ENCODE measurements around the gene CCDC146.
"Not testable (repeated sequence)": the region's sequence is repeated elsewhere in the genome, so short reads cannot be mapped to it uniquely, and the experiment has no call there.

CCDC146 gene

DNA sequence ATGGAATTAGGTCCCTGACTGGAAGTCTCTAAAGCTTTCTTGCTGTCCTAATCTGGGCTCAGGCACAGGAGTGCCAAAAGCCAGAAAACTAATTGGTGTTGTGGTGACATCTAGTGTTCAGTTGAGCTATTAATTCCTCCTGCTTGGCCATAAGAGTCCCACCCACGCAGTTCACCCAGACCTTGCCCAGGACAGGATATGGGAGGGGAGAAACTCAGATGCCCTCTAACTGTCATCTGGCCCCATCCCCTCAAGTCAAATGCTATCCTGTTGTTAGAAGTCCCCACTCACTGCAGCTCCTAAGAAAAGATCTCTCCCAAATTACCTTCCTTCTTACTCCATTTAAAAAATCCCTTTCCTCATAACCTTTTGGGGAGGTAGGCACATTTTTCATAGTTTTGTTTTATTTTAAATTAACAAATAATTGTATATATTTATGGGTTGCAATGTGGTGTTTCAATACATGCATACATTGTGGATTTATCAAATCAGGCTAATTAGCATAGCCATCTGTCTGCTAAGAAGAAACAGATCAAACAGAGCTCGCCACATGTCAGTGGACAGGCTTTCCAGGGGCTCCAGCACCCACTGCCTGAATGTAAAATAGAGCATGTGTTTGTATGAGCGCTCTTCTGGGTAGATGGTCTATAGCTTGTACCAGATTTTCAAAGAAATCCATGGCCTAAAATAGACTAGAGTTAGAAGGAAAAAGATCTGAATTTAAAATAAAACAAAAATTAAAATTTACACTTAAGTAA is 209.7 kb downstream of the CCDC146 start:
- TF ChIP-seq, protein P1, sequence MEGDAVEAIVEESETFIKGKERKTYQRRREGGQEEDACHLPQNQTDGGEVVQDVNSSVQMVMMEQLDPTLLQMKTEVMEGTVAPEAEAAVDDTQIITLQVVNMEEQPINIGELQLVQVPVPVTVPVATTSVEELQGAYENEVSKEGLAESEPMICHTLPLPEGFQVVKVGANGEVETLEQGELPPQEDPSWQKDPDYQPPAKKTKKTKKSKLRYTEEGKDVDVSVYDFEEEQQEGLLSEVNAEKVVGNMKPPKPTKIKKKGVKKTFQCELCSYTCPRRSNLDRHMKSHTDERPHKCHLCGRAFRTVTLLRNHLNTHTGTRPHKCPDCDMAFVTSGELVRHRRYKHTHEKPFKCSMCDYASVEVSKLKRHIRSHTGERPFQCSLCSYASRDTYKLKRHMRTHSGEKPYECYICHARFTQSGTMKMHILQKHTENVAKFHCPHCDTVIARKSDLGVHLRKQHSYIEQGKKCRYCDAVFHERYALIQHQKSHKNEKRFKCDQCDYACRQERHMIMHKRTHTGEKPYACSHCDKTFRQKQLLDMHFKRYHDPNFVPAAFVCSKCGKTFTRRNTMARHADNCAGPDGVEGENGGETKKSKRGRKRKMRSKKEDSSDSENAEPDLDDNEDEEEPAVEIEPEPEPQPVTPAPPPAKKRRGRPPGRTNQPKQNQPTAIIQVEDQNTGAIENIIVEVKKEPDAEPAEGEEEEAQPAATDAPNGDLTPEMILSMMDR (IDR thresholded peaks at IDR 0.05; ENCODE audit: borderline replicate concordance, extremely low read depth, low read length, poor library complexity, severe bottlenecking) = peak; percentile 88
- no peak for TF ChIP-seq EZH2 (IDR thresholded peaks at IDR 0.05; ENCODE audit: borderline replicate concordance, low read depth, low read length, severe bottlenecking)
- ATAC-seq (ENCODE audit: insufficient read depth, low read depth) = peak; percentile 94
- H3K4me1 ChIP-seq (ENCODE audit: insufficient read depth, low read length) = peaks cover 39% of the 10 kb centered on the region

DNA sequence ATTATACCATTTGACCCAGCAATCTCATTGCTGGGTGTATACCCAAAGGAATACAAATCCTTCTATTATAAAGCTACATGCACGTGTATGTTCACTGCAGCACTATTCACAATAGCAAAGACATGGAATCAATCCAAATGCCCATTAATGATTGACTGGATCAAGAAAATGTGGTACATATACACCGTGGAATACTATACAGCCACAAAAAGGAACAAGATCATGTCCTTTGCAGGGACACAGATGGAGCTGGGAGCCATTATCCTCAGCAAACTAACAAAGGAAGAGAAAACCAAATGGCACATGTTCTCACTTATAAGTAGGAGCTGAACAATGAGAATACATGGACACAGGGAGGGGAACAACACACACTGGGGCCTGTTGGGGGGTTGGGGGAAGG is 211.6 kb downstream of the CCDC146 start:
- ATAC-seq (ENCODE audit: insufficient read depth, low read depth); H3K27ac ChIP-seq (ENCODE audit: low read length): not testable (repeated sequence)

More for the DNA sequence above, 209.7 kb downstream of the CCDC146 start:
- H3K27me3 ChIP-seq (ENCODE audit: insufficient read depth, low read length, poor library complexity) = no peaks in the 10 kb centered on the region
- no peaks in the 10 kb centered on the region for H4K20me1 ChIP-seq (ENCODE audit: insufficient read depth, low read length)
- H2AFZ ChIP-seq (ENCODE audit: low read depth, low read length) = 0 out of 2 replicates have a peak overlapping the region, but pooled peaks have one; percentile 34
- no peak overlapping the region for H3K27ac ChIP-seq (ENCODE audit: low read length)
- no peak overlapping the region for H3K4me3 ChIP-seq (ENCODE audit: low read depth in 1 of 2, low read length in 2 of 2)
- no peaks in the 10 kb centered on the region for H3K36me3 ChIP-seq (ENCODE audit: insufficient read depth, low read length)
- DNase-seq = peak; percentile 65
- H3K79me2 ChIP-seq (ENCODE audit: insufficient read depth, low read length) = no peaks in the 10 kb centered on the region
- H3K9ac ChIP-seq (ENCODE audit: low read depth, low read length) = no peak overlapping the region
- peak overlapping the region; percentile 26; the same call in 1 of the 2 replicates for H3K4me2 ChIP-seq (ENCODE audit: insufficient read depth, low read length)
- H3K9me3 ChIP-seq (ENCODE audit: insufficient read depth, low read length, severe bottlenecking) = no peaks in the 10 kb centered on the region

DNA sequence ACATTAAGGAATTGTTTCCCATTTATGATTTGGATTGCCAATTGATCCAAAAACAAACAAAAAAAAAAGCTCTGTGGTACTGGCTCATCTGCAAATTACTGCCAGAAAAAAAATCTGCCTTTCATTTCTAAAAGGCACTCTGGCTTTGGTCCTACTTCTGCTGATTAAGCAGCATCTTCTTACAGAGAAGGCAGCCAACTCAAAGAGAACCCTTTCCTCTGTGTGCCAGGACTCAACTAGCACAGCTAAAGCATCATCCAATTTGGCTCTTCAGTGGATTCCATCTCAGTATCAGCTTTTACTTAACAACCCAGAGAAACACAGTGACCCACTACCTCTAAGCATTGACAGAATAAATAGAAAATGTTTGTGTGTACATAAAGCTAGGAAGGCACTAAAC is 213.2 kb downstream of the CCDC146 start:
- no peak overlapping the region for H2AFZ ChIP-seq (ENCODE audit: low read depth, low read length)
- no peaks in the 10 kb centered on the region for H3K27me3 ChIP-seq (ENCODE audit: insufficient read depth, low read length, poor library complexity)
- no peaks in the 10 kb centered on the region for H3K36me3 ChIP-seq (ENCODE audit: insufficient read depth, low read length)
- H3K4me3 ChIP-seq (ENCODE audit: low read depth in 1 of 2, low read length in 2 of 2) = no peak overlapping the region
- ATAC-seq (ENCODE audit: insufficient read depth, low read depth) (no peak), DNase-seq (no peak)
- no peak for TF ChIP-seq EZH2 (IDR thresholded peaks at IDR 0.05; ENCODE audit: borderline replicate concordance, low read depth, low read length, severe bottlenecking)
- TF ChIP-seq, protein P1 (IDR thresholded peaks at IDR 0.05; ENCODE audit: borderline replicate concordance, extremely low read depth, low read length, poor library complexity, severe bottlenecking) = no peak
- H3K27ac ChIP-seq (ENCODE audit: low read length) = no peak overlapping the region
- H3K9ac ChIP-seq (ENCODE audit: low read depth, low read length) = no peak overlapping the region
- H3K4me1 ChIP-seq (ENCODE audit: insufficient read depth, low read length) = peaks cover 19% of the 10 kb centered on the region
- H3K4me2 ChIP-seq (ENCODE audit: insufficient read depth, low read length) = no peak overlapping the region
- no peaks in the 10 kb centered on the region for H4K20me1 ChIP-seq (ENCODE audit: insufficient read depth, low read length)
- no peaks in the 10 kb centered on the region for H3K79me2 ChIP-seq (ENCODE audit: insufficient read depth, low read length)
- H3K9me3 ChIP-seq (ENCODE audit: insufficient read depth, low read length, severe bottlenecking) = no peaks in the 10 kb centered on the region

More for the DNA sequence above, 211.6 kb downstream of the CCDC146 start:
- H3K36me3 ChIP-seq (ENCODE audit: insufficient read depth, low read length); H3K27me3 ChIP-seq (ENCODE audit: insufficient read depth, low read length, poor library complexity); H3K79me2 ChIP-seq (ENCODE audit: insufficient read depth, low read length); H3K9ac ChIP-seq (ENCODE audit: low read depth, low read length); H4K20me1 ChIP-seq (ENCODE audit: insufficient read depth, low read length); DNase-seq; H3K4me3 ChIP-seq (ENCODE audit: low read depth in 1 of 2, low read length in 2 of 2); H3K9me3 ChIP-seq (ENCODE audit: insufficient read depth, low read length, severe bottlenecking); H2AFZ ChIP-seq (ENCODE audit: low read depth, low read length); H3K4me2 ChIP-seq (ENCODE audit: insufficient read depth, low read length): not testable (repeated sequence)
- H3K4me1 ChIP-seq (ENCODE audit: insufficient read depth, low read length) = peaks cover 30% of the 10 kb centered on the region

DNA sequence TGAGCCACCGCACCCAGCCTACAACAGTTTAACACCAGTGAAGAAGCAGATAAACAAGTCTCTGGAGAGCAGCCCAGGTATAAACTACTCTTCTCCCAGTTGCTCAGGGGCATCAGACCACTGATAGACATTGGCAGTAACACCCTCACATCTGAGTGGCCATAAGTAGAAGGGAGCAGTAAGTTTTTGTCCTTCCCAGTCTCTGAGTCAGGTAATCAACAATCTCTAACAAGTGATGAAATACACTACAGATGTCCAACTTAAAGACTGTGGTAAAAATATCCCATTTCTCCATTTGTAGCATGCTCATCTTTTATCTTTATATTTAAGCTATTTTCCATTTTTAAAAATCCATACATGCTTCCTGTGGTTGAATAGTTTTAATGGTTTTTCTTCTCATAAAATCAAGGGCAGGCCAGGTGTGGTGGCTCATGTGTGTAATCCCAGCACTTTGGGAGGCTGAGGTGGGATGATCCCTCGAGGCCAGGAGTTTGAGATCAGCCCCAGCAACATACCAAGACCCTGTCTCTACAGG is 215.1 kb downstream of the CCDC146 start:
- Histone ChIP-seq H2AFZ (ENCODE audit: low read depth, low read length) (no peak overlapping the region), H4K20me1 (ENCODE audit: insufficient read depth, low read length) (no peaks in the 10 kb centered on the region), H3K36me3 (ENCODE audit: insufficient read depth, low read length) (no peaks in the 10 kb centered on the region), H3K79me2 (ENCODE audit: insufficient read depth, low read length) (no peaks in the 10 kb centered on the region), H3K27me3 (ENCODE audit: insufficient read depth, low read length, poor library complexity) (no peaks in the 10 kb centered on the region), H3K27ac (ENCODE audit: low read length) (no peak overlapping the region), H3K4me1 (ENCODE audit: insufficient read depth, low read length) (no peaks in the 10 kb centered on the region), H3K9me3 (ENCODE audit: insufficient read depth, low read length, severe bottlenecking) (no peaks in the 10 kb centered on the region), H3K9ac (ENCODE audit: low read depth, low read length) (no peak overlapping the region), H3K4me3 (ENCODE audit: low read depth in 1 of 2, low read length in 2 of 2) (no peak overlapping the region), H3K4me2 (ENCODE audit: insufficient read depth, low read length) (no peak overlapping the region)
- ATAC-seq (ENCODE audit: insufficient read depth, low read depth) (no peak), DNase-seq (no peak)
- TF ChIP-seq, protein P1 (IDR thresholded peaks at IDR 0.05; ENCODE audit: borderline replicate concordance, extremely low read depth, low read length, poor library complexity, severe bottlenecking) = no peak
- TF ChIP-seq EZH2 (IDR thresholded peaks at IDR 0.05; ENCODE audit: borderline replicate concordance, low read depth, low read length, severe bottlenecking) = no peak
